ENCODE results near the gene PFN1.

Gene PFN1

GRCh38 chr17:4948166-4948930 is at the start of gene PFN1:
Gene PFN1 (minus strand): TSS chr17:4948530. CDS start chr17:4948394, 136 bp downstream.
- H3K4me3 ChIP-seq (ENCODE audit: low read length): peak within 1 kb of the TSS; percentile 77
- TF ChIP-seq CTCF (IDR thresholded peaks at IDR 0.05; ENCODE audit: insufficient read depth, low read depth, low read length, missing control alignments): no peak
- DNase-seq (ENCODE audit: low read depth): peak; percentile 95

GRCh38 chr17:4997302-4998026 is 49.1 kb upstream of the PFN1 start, which contains the start of the genes INCA1 and KIF1C:
Gene INCA1 (minus strand): TSS chr17:4997522. CDS start chr17:4994437, 3,085 bp downstream.
Gene KIF1C (plus strand): TSS chr17:4997950. CDS start chr17:5000247, 2,297 bp downstream.
- no peak for TF ChIP-seq CTCF (IDR thresholded peaks at IDR 0.05; ENCODE audit: insufficient read depth, low read depth, low read length, missing control alignments)
- peak; percentile 92 for DNase-seq (ENCODE audit: low read depth)
- peak within 1 kb of the TSS; percentile 95 for H3K4me3 ChIP-seq (ENCODE audit: low read length)

GRCh38 chr17:4994081-4994595 is 45.8 kb upstream of the PFN1 start:
- TF ChIP-seq CTCF (IDR thresholded peaks at IDR 0.05; ENCODE audit: insufficient read depth, low read depth, low read length, missing control alignments): no peak
- DNase-seq (ENCODE audit: low read depth): no peak

GRCh38 chr17:4987767-4988567 is 39.6 kb upstream of the PFN1 start:
- no peak for DNase-seq (ENCODE audit: low read depth)
- no peak for TF ChIP-seq CTCF (IDR thresholded peaks at IDR 0.05; ENCODE audit: insufficient read depth, low read depth, low read length, missing control alignments)

More at GRCh38 chr17:4994081-4994595, 45.8 kb upstream of the PFN1 start:
- H3K4me3 ChIP-seq (ENCODE audit: low read length): no peak overlapping the region

GRCh38 chr17:4986951-4987766 is 38.8 kb upstream of the PFN1 start, which contains the start of gene CAMTA2:
Gene CAMTA2 (minus strand): TSS chr17:4987675. CDS start chr17:4986222, 1,453 bp downstream.
- peak; percentile 64 for DNase-seq (ENCODE audit: low read depth)
- peak; percentile 28 for TF ChIP-seq CTCF (IDR thresholded peaks at IDR 0.05; ENCODE audit: insufficient read depth, low read depth, low read length, missing control alignments)
- H3K4me3 ChIP-seq (ENCODE audit: low read length): peak within 1 kb of the TSS; percentile 73

More at GRCh38 chr17:4987767-4988567, 39.6 kb upstream of the PFN1 start:
- peak overlapping the region; percentile 73 for H3K4me3 ChIP-seq (ENCODE audit: low read length)
